ENCODE data around the gene PLEKHG3.
A peak's percentile ranks its signal among the peaks of the same experiment; 100 is the strongest.

PLEKHG3 gene

GRCh38 chr14:64784006-64784405 lies 79.8 kb downstream of the PLEKHG3 start:
- DNase-seq (ENCODE audit: low read depth in 2 of 2): no peak

- no peak for DNase-seq (ENCODE audit: low read depth in 2 of 2)
These were observed 82.3 kb downstream of the PLEKHG3 start for GRCh38 chr14:64786296-64787149.

- no peak for DNase-seq (ENCODE audit: low read depth in 2 of 2)
These were observed 83.4 kb downstream of the PLEKHG3 start for GRCh38 chr14:64787619-64788018.

GRCh38 chr14:64788706-64789105 lies 84.5 kb downstream of the PLEKHG3 start:
- peak; percentile 88 to 89 for DNase-seq (ENCODE audit: low read depth in 2 of 2)

GRCh38 chr14:64789696-64790095 lies 85.5 kb downstream of the PLEKHG3 start:
- DNase-seq (ENCODE audit: low read depth in 2 of 2): no peak

- no peak for DNase-seq (ENCODE audit: low read depth in 2 of 2)
These were observed 86.3 kb downstream of the PLEKHG3 start for GRCh38 chr14:64790478-64790877.

GRCh38 chr14:64792231-64792630 lies 88.0 kb downstream of the PLEKHG3 start:
- no peak for DNase-seq (ENCODE audit: low read depth in 2 of 2)

GRCh38 chr14:64792871-64793560 lies 88.8 kb downstream of the PLEKHG3 start:
- no peak for DNase-seq (ENCODE audit: low read depth in 2 of 2)

GRCh38 chr14:64795211-64795610 lies 91.0 kb downstream of the PLEKHG3 start:
- DNase-seq (ENCODE audit: low read depth in 2 of 2): no peak

- no peak for DNase-seq (ENCODE audit: low read depth in 2 of 2)
These were observed 91.7 kb downstream of the PLEKHG3 start for GRCh38 chr14:64795921-64796320.

- no peak for DNase-seq (ENCODE audit: low read depth in 2 of 2)
These were observed 92.1 kb downstream of the PLEKHG3 start for GRCh38 chr14:64796369-64796768.

GRCh38 chr14:64799555-64799954 lies 95.3 kb downstream of the PLEKHG3 start:
- no peak for DNase-seq (ENCODE audit: low read depth in 2 of 2)
